Endodermal cell (in vitro differentiated cells): Measurements from ENCODE around the gene PSORS1C2. TPM values are rescaled to one million over a fixed set of nuclear protein-coding genes. Genes with fewer than 3 reads are reported as not detected.
A peak's percentile ranks its signal among the peaks of the same experiment; 100 is the strongest.

Experiments
- DNase-seq: peaks from one replicate; pipeline ENCODE4 v3.0.0-alpha.2; 2017
- H3K27ac ChIP-seq: 2 replicates; pipeline ENCODE4 v1.5.1; 2013; ENCODE audit warnings: mild to moderate bottlenecking, low read depth, low read length, moderate library complexity
- H3K27me3 ChIP-seq: 2 replicates; pipeline ENCODE4 v1.6.1; 2013; ENCODE audit warnings: mild to moderate bottlenecking, low read length, moderate library complexity; ENCODE audit not compliant: insufficient read depth, control insufficient read depth, poor library complexity, severe bottlenecking
- H3K36me3 ChIP-seq: 2 replicates; pipeline ENCODE4 v1.7.0; 2013; ENCODE audit warnings: mild to moderate bottlenecking, low read length, moderate library complexity; ENCODE audit not compliant: control insufficient read depth, insufficient read depth
- H3K4me1 ChIP-seq: one replicate; pipeline ENCODE4 v1.7.0; 2013; ENCODE audit warnings: low read length; ENCODE audit not compliant: control insufficient read depth, insufficient read depth
- H3K4me3 ChIP-seq: 2 replicates; pipeline ENCODE4 v1.5.1; 2013; ENCODE audit warnings: mild to moderate bottlenecking, low read length, moderate library complexity
- H3K9ac ChIP-seq: 2 replicates; pipeline ENCODE4 v1.6.1; 2013; ENCODE audit warnings: mild to moderate bottlenecking, low read length, moderate library complexity; ENCODE audit not compliant: poor library complexity, severe bottlenecking; ENCODE audit errors: extremely low read depth
- H3K9me3 ChIP-seq: 2 replicates; pipeline ENCODE4 v1.6.1; 2013; ENCODE audit warnings: mild to moderate bottlenecking, low read length, moderate library complexity; ENCODE audit not compliant: control insufficient read depth
- H3K27ac Mint-ChIP-seq: 2 replicates; pipeline ENCODE4 v1.8.0; 2020; ENCODE audit warnings: mixed read lengths
- H3K27me3 Mint-ChIP-seq: 2 replicates; pipeline ENCODE4 v1.8.0; 2021; ENCODE audit warnings: mild to moderate bottlenecking, mixed read lengths; ENCODE audit not compliant: insufficient read depth
- H3K36me3 Mint-ChIP-seq: 2 replicates; pipeline ENCODE4 v1.8.0; 2020; ENCODE audit warnings: low read depth, mixed read lengths
- H3K4me1 Mint-ChIP-seq: 2 replicates; pipeline ENCODE4 v1.8.0; 2020; ENCODE audit warnings: mixed read lengths
- H3K4me3 Mint-ChIP-seq: 2 replicates; pipeline ENCODE4 v1.8.0; 2020; ENCODE audit warnings: mild to moderate bottlenecking, moderate library complexity, mixed read lengths
- H3K9me3 Mint-ChIP-seq: 2 replicates; pipeline ENCODE4 v1.8.0; 2020; ENCODE audit warnings: mild to moderate bottlenecking, mixed read lengths
- CTCF ChIP-seq: fragments of 200-600 bp; sonication (generic); conservative IDR thresholded peaks from 2 replicates; pipeline ENCODE4 v1.5.0; 2021; ENCODE audit warnings: antibody characterized with exemption, mild to moderate bottlenecking
- WGBS, 2 experiments: methylation state at CpG; one replicate each; pipeline versions ENCODE4 v1.1.5 to v1.1.7; 2013; ENCODE audit warnings: missing lambda C conversion rate in 2 of 2, mixed read lengths in 1 of 2; ENCODE audit not compliant: insufficient coverage in 1 of 2, insufficient read length in 1 of 2; 5-methylcytosine and 5-hydroxymethylcytosine counted together
- total RNA-seq, 2 donors: library from RNA; stranded (reverse); fragmentation: NEBNext Ultra II Directional in 1 of 2; extraction: Animal tissue kit (Norgen Biotek cat#: 25700) in 1 of 2; gene quantifications; 2 replicates in 1 of 2; 3 replicates in 1 of 2; pipeline ENCODE4 v1.2.1, GENCODE V29; 2021

The PSORS1C2 gene
- total RNA-seq, 2 donors from 2014 or later: not detected

GRCh38 chr6:31112478-31112877, 26.4 kb downstream of the PSORS1C2 start, which contains the start of gene C6orf15:
Gene C6orf15, minus strand, starts transcription at chr6:31112575. Its CDS starts 20 bp downstream, at chr6:31112555.
- no peak within 1 kb of the TSS for H3K27ac ChIP-seq
- no peak within 1 kb of the TSS for H3K4me3 Mint-ChIP-seq
- H3K27me3 Mint-ChIP-seq: peaks cover 17% of the 10 kb centered on the region
- no peak for DNase-seq
- no peaks in the 10 kb centered on the region for H3K9me3 Mint-ChIP-seq
- peaks cover 9% of the 10 kb centered on the region for H3K4me1 ChIP-seq
- H3K27me3 ChIP-seq: no peaks in the 10 kb centered on the region
- H3K36me3 ChIP-seq: no peaks in the 10 kb centered on the region
- H3K27ac Mint-ChIP-seq: no peak within 1 kb of the TSS
- 88 to 90% methylated on average over 1 to 4 of the region's 5 CpGs for WGBS, 2 experiments
- no peak within 1 kb of the TSS for H3K9ac ChIP-seq
- H3K36me3 Mint-ChIP-seq: no peaks in the 10 kb centered on the region
- H3K9me3 ChIP-seq: no peaks in the 10 kb centered on the region
- peaks cover 34% of the 10 kb centered on the region for H3K4me1 Mint-ChIP-seq
- H3K4me3 ChIP-seq: no peak within 1 kb of the TSS
- TF ChIP-seq CTCF: no peak

- Mint-ChIP-seq H3K4me1 (peaks cover 30% of the 10 kb centered on the region), H3K9me3 (no peaks in the 10 kb centered on the region), H3K4me3 (no peak overlapping the region), H3K36me3 (no peaks in the 10 kb centered on the region), H3K27ac (no peak overlapping the region), H3K27me3 (peaks cover 17% of the 10 kb centered on the region)
- 88 to 95% methylated on average over 7 to 13 of the region's 13 CpGs for WGBS, 2 experiments
- no peak overlapping the region for H3K4me3 ChIP-seq
- no peaks in the 10 kb centered on the region for H3K27me3 ChIP-seq
- no peak for TF ChIP-seq CTCF
- H3K27ac ChIP-seq: no peak overlapping the region
- H3K9ac ChIP-seq: no peak overlapping the region
- H3K4me1 ChIP-seq: peaks cover 9% of the 10 kb centered on the region
- no peaks in the 10 kb centered on the region for H3K9me3 ChIP-seq
- no peaks in the 10 kb centered on the region for H3K36me3 ChIP-seq
- DNase-seq: no peak
These were observed 27.2 kb downstream of the PSORS1C2 start for GRCh38 chr6:31111712-31112111.

GRCh38 chr6:31110825-31111582, 27.9 kb downstream of the PSORS1C2 start:
- Mint-ChIP-seq H3K27me3 (peaks cover 17% of the 10 kb centered on the region), H3K27ac (no peak overlapping the region), H3K36me3 (no peaks in the 10 kb centered on the region), H3K9me3 (no peaks in the 10 kb centered on the region), H3K4me1 (peaks cover 30% of the 10 kb centered on the region), H3K4me3 (no peak overlapping the region)
- 74 to 92% methylated on average over 5 to 11 of the region's 11 CpGs for WGBS, 2 experiments
- Histone ChIP-seq H3K27me3 (no peaks in the 10 kb centered on the region), H3K4me3 (no peak overlapping the region), H3K36me3 (no peaks in the 10 kb centered on the region), H3K4me1 (peaks cover 9% of the 10 kb centered on the region), H3K9me3 (no peaks in the 10 kb centered on the region), H3K9ac (no peak overlapping the region), H3K27ac (no peak overlapping the region)
- peak; percentile 39 for TF ChIP-seq CTCF
- DNase-seq: peak; percentile 81
